ENCODE measurements around the gene PLA2G4B.
"Not testable (repeated sequence)": the region's sequence is repeated elsewhere in the genome, so short reads cannot be mapped to it uniquely, and the experiment has no call there.

The PLA2G4B gene

GRCh38 chr15:41827880-41828806 is 10.5 kb upstream of the PLA2G4B start, which contains the start of gene JMJD7:
Gene JMJD7 (plus strand): TSS chr15:41828092. CDS start chr15:41828125, 33 bp downstream.
- no peak for DNase-seq

- DNase-seq = no peak
Measured at GRCh38 chr15:41828807-41829141, 9.9 kb upstream of the PLA2G4B start.

- no peak for DNase-seq
Measured at GRCh38 chr15:41829959-41830646, 8.5 kb upstream of the PLA2G4B start.

GRCh38 chr15:41831291-41831690 is 7.4 kb upstream of the PLA2G4B start:
- DNase-seq = not testable (repeated sequence)

GRCh38 chr15:41832208-41832607 is 6.4 kb upstream of the PLA2G4B start:
- no peak for DNase-seq

GRCh38 chr15:41832875-41833274 is 5.8 kb upstream of the PLA2G4B start:
- DNase-seq = no peak

DNA sequence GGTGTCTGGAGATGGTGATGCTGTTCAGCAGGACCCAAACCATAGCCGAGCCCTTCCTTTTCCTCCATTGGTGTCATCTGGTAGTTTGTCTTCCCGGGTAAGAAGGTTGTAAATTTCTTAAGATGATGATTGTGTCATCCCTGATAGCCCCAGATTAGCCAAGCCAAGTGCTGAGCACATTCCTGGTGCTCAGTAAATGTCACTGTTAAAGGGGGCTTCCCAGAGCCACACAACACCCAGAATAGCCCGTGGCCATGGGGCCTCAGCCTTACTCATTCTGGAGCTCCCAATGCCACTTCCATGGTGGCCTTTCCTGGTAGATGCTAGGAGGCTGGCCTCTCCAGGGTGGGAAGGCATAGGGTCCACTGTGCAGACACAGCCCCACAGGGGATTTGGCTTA is 4.6 kb upstream of the PLA2G4B start:
- DNase-seq = no peak

DNA sequence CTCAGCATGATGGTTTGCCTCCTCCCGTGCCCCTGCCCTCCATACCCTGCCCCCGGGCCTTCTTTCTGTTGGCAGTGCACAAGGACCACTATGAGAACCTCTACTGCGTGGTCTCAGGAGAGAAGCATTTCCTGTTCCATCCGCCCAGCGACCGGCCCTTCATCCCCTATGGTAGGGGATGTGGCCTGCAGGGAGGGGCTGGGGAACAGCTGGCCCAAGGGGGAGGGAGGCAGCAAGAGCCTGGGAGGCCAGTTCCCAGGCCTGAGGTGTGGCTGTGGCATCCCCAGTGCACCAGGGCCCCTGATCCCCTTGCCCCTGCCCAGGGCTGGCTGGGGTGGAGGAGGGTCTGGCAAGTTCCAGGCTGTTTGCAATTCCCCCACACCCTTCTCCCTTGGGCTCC is 2.6 kb upstream of the PLA2G4B start:
- no peak for DNase-seq

DNA sequence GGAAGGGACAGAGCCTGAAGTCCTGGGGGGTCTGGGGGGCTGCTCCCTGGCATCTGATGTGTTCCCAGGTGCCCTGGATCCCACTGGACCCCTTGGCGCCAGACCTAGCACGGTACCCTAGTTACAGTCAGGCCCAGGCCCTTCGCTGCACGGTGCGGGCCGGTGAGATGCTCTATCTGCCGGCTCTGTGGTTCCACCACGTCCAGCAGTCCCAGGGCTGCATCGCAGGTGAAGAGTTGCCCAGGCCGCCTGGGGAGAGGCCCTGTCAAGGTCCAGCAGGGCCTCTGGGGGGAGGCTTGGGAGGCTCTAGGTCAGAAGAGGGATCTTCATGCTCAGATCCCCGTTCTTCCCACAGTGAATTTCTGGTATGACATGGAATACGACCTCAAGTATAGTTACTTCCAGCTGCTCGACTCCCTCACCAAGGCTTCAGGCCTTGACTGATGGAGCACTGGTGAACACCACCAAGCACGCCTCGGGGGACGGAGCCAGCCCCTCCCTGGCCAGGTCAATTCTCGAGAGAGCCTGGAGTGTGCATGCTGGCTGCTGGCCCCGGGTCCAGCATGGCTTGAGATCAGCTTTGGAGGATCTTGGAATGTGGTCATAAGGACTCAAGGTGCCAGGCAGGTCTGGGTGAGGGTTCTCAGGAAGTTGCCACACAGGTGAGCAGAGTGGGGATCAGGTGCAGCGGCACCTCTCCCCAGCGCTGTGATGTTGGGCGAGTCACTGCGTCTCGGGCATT is 1.8 kb upstream of the PLA2G4B start:
- no peak for DNase-seq

- no peak for DNase-seq
Measured at GRCh38 chr15:41839781-41840491, 1.3 kb downstream of the PLA2G4B start.

GRCh38 chr15:41840673-41841072 is 2.0 kb downstream of the PLA2G4B start:
- DNase-seq = no peak

DNA sequence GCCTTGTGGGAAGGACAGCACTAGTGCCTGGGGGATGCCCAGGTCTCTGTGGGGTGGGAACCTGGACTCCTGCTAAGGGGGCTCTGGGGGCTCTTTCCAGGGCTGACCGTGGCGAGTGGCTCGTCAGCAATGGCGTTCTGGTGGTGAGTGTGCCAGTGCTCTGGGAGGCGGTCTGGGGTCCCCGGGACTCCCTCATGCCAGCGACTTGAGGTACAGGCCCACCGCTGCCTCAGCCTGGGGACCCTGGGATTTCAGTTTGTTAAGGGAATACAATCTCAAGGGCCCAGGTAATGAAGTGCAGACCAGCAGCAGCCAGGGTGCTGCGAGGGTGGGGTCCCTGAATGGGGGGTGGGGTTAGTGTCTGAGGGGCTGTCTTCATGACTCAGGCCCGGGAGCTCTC is 2.5 kb downstream of the PLA2G4B start:
- DNase-seq = no peak

- no peak for DNase-seq
Measured at GRCh38 chr15:41842229-41842628, 3.6 kb downstream of the PLA2G4B start.

- no peak for DNase-seq
Measured at GRCh38 chr15:41843571-41843970, 4.9 kb downstream of the PLA2G4B start.

GRCh38 chr15:41844814-41845213 is 6.2 kb downstream of the PLA2G4B start:
- DNase-seq = no peak

DNA sequence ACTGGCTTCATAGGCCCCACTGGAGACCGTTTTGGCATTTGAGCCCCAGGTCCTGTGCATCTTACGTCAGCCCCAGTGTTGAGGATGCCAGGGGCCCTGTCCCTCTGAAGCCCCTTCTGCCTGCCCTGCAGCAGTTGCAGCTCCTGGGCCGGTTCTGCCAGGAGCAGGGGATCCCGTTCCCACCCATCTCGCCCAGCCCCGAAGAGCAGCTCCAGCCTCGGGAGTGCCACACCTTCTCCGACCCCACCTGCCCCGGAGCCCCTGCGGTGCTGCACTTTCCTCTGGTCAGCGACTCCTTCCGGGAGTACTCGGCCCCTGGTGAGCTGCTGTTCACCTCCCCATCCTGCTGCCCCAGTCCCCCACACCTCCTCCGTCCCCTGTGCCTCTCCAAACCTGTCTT is 8.6 kb downstream of the PLA2G4B start:
- DNase-seq = no peak

- no peak for DNase-seq
Measured at GRCh38 chr15:41847981-41848380, 9.3 kb downstream of the PLA2G4B start.

DNA sequence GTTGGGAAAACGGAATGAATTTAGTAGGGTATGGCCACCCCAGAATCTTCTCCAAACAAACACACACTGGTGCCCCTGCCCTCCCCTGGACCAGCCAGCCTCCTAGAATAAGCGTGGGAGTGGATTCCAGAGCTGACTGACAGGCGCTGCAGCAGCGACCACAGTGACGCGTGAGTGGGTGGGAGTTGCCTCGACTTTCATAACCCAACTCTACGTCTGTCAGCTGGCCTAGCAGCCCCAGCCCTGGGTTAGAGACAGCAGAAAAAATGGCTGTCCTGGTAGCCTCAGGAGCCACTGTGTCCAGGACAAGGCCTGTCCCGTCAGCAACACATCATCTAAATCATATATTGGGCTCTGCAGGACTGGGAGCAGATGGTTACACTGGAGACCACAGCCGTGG is 10.0 kb downstream of the PLA2G4B start:
- no peak for DNase-seq

GRCh38 chr15:41849204-41849603 is 10.6 kb downstream of the PLA2G4B start:
- DNase-seq = no peak

- no peak for DNase-seq
Measured at GRCh38 chr15:41849861-41850260, 11.2 kb downstream of the PLA2G4B start.

DNA sequence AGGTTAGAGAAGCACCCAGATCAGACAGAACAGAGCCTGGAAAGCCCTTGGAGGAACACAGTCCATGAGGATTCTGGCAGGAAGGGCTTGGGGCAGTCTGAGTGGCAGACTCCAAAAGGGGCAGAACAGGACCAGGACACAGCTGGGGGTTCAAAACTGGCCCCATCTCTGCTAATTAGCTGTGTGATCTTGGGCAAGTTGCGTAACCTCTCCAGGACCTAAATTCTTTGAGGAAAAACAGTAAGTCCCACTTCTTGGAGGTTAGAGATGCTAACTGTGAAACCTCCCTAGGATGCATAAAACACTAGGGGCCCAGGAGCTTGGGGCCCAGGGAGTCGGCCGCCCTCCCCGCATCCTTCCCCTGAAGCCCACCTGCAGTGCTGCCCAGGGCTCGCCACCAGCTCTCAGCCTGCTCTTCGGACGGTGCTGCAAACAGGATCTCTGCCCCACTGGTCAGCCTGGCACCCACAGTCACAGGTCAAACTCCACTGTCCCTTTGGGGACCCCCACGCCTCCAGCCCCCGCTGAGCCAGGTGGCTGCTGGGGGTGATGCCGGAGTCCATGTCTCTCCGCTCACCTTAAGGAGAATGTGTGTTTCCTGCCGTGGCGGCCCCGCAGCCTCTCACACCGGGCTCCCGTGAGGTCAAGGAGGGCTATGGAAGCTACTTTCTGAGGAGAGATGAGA is 12.0 kb downstream of the PLA2G4B start:
- DNase-seq = no peak

GRCh38 chr15:41851167-41851523 is 12.5 kb downstream of the PLA2G4B start:
- no peak for DNase-seq

Data from NCI-H2081 treated with DMSO at 0.1 percent for 48 hours (cell line).